ENCODE measurements around the gene FGF19.

FGF19 gene

GRCh38 chr11:69703768-69704507 lies at the start of gene FGF19:
FGF19 (minus strand) TSS chr11:69704022; CDS start chr11:69703876, 146 bp downstream.
- Histone ChIP-seq H3K36me3 (ENCODE audit: control insufficient read depth, low read length) (no peaks in the 10 kb centered on the region), H3K79me2 (ENCODE audit: control insufficient read depth, low read length) (no peaks in the 10 kb centered on the region), H3K9me2 (replicated peaks; ENCODE audit: control insufficient read depth, low read length) (no peaks in the 10 kb centered on the region), H3K27me3 (ENCODE audit: control insufficient read depth, low read length) (peaks cover 26% of the 10 kb centered on the region), H3F3A (ENCODE audit: control insufficient read depth, insufficient read depth) (no peaks in the 10 kb centered on the region; the same call in 1 of the 2 replicates), H3K27ac (ENCODE audit: low read depth, low read length) (no peak within 1 kb of the TSS), H3K4me3 (ENCODE audit: low read length) (no peak within 1 kb of the TSS), H3K4me1 (ENCODE audit: control insufficient read depth, low read length) (peaks cover 9% of the 10 kb centered on the region), H4K20me1 (ENCODE audit: control insufficient read depth, insufficient read depth, low read depth, low read length) (peaks cover 6% of the 10 kb centered on the region; the same call in 1 of the 2 replicates), H3K4me2 (ENCODE audit: low read length) (no peak within 1 kb of the TSS), H3K9me3 (ENCODE audit: control insufficient read depth, insufficient read depth, low read length) (no peaks in the 10 kb centered on the region)
- no peak for TF ChIP-seq CTCF (IDR thresholded peaks at IDR 0.05; ENCODE audit: low read depth, low read length, poor library complexity, severe bottlenecking)
- no peak for TF ChIP-seq EZH2phosphoT487 (IDR thresholded peaks at IDR 0.05; ENCODE audit: borderline replicate concordance, low read length)

DNA sequence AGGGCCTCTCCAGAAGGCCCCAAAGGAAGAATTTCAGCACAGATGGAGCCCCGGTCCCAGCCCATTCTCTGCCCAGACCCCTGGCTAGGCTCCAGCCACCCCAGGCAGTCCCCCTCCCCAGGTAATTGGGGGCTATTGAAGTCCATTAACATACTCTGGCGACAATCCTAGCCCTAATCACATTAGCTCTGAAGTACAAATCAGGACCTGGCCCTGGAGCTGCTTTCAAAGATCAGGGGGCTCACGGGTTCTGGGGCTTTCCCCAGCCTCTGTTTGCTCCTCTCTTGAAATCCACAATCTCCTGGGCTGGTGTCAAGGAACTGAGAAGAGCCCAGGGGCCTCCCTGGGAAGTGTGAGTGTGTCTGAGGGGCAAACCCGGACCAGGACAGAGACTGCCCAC lies 49.1 kb upstream of the FGF19 start:
- TF ChIP-seq EZH2phosphoT487 (IDR thresholded peaks at IDR 0.05; ENCODE audit: borderline replicate concordance, low read length) (no peak), CTCF (IDR thresholded peaks at IDR 0.05; ENCODE audit: low read depth, low read length, poor library complexity, severe bottlenecking) (no peak)
- Histone ChIP-seq H3K9me2 (replicated peaks; ENCODE audit: control insufficient read depth, low read length) (no peaks in the 10 kb centered on the region), H3K4me1 (ENCODE audit: control insufficient read depth, low read length) (no peaks in the 10 kb centered on the region), H4K20me1 (ENCODE audit: control insufficient read depth, insufficient read depth, low read depth, low read length) (no peaks in the 10 kb centered on the region), H3K4me2 (ENCODE audit: low read length) (no peak overlapping the region), H3K4me3 (ENCODE audit: low read length) (no peak overlapping the region), H3K27me3 (ENCODE audit: control insufficient read depth, low read length) (no peaks in the 10 kb centered on the region), H3F3A (ENCODE audit: control insufficient read depth, insufficient read depth) (no peaks in the 10 kb centered on the region), H3K9me3 (ENCODE audit: control insufficient read depth, insufficient read depth, low read length) (no peaks in the 10 kb centered on the region), H3K36me3 (ENCODE audit: control insufficient read depth, low read length) (no peaks in the 10 kb centered on the region), H3K27ac (ENCODE audit: low read depth, low read length) (no peak overlapping the region), H3K79me2 (ENCODE audit: control insufficient read depth, low read length) (no peaks in the 10 kb centered on the region)

- H3K9me2 ChIP-seq (replicated peaks; ENCODE audit: control insufficient read depth, low read length), result no peaks in the 10 kb centered on the region
- TF ChIP-seq EZH2phosphoT487 (IDR thresholded peaks at IDR 0.05; ENCODE audit: borderline replicate concordance, low read length), result no peak
- no peak for TF ChIP-seq CTCF (IDR thresholded peaks at IDR 0.05; ENCODE audit: low read depth, low read length, poor library complexity, severe bottlenecking)
- H3K4me2 ChIP-seq (ENCODE audit: low read length), result no peak overlapping the region
- no peaks in the 10 kb centered on the region for H3K4me1 ChIP-seq (ENCODE audit: control insufficient read depth, low read length)
- no peaks in the 10 kb centered on the region for H3K36me3 ChIP-seq (ENCODE audit: control insufficient read depth, low read length)
- H3K9me3 ChIP-seq (ENCODE audit: control insufficient read depth, insufficient read depth, low read length), result no peaks in the 10 kb centered on the region
- no peaks in the 10 kb centered on the region for H3F3A ChIP-seq (ENCODE audit: control insufficient read depth, insufficient read depth)
- no peaks in the 10 kb centered on the region for H4K20me1 ChIP-seq (ENCODE audit: control insufficient read depth, insufficient read depth, low read depth, low read length)
- no peaks in the 10 kb centered on the region for H3K79me2 ChIP-seq (ENCODE audit: control insufficient read depth, low read length)
- H3K27me3 ChIP-seq (ENCODE audit: control insufficient read depth, low read length), result no peaks in the 10 kb centered on the region
- no peak overlapping the region for H3K27ac ChIP-seq (ENCODE audit: low read depth, low read length)
- H3K4me3 ChIP-seq (ENCODE audit: low read length), result no peak overlapping the region
These were observed 47.2 kb upstream of the FGF19 start for GRCh38 chr11:69750875-69751597.

Measured in DOHH2 (cell line).